Measurements from ENCODE around the gene KTN1.
A peak's percentile ranks its signal among the peaks of the same experiment; 100 is the strongest.

Gene KTN1

DNA sequence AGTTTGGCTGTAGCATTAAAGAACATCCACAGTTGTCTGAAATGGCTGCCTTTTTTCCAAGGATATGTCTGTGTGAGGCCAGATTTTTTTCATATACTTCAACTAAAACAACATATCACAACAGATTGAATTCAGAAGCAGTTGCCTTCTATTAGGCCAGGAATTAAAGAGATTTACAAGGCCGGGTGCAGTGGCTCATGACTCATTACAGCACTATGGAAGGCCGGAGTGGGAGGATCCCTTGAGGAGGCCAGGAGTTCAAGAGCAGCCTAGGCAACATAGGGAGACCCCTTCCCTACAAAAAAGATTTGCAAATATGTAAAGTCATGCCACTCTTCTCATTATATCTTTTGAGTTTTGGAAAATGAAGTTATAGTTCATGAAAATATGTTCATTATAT lies 108.6 kb downstream of the KTN1 start:
- DNase-seq = peak; percentile 8

DNA sequence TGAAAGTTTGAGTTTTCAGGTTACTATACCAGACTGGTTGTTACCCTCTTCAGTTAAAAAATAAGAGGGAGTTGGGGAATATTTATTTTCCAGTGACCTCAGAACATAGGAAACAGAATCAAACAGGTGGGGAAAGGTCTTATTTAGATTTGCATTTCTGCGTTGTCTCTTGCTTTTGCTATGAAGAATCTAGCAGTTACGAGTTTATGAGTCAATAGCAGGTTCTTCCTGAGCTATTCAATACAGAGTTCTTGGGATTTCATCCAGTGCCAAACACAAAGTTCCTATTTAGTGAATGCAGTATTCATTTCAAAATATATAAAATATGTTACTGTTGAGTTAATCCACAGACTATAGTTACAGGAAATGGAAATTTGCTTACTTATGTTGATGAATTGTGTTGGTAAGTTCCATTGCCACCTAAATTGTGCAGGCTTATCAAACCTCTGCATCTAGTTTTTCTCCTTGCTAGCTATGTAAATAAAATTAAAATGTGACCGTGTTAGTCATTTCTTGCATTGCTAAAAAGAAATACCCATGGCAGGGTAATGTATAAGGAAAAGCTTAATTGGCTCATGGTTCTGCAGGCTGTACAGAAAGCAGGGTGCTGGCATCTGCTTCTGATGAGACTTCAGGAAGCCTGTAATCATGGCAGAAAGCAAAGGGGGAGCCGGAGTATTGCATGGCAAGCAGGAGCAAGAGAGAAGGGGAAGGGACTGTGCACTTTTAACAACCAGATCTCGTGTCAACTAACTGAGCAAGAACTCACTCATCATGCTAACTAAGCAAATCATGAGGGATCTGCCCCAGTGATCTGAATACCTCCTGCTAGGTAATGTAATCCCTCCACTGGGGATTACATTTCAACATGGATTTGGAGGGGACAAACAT lies 110.2 kb downstream of the KTN1 start:
- DNase-seq = no peak

- no peak for DNase-seq
Measured at GRCh38 chr14:55691659-55692058, 111.7 kb downstream of the KTN1 start.

GRCh38 chr14:55693904-55694303 lies 113.9 kb downstream of the KTN1 start:
- DNase-seq = no peak

DNA sequence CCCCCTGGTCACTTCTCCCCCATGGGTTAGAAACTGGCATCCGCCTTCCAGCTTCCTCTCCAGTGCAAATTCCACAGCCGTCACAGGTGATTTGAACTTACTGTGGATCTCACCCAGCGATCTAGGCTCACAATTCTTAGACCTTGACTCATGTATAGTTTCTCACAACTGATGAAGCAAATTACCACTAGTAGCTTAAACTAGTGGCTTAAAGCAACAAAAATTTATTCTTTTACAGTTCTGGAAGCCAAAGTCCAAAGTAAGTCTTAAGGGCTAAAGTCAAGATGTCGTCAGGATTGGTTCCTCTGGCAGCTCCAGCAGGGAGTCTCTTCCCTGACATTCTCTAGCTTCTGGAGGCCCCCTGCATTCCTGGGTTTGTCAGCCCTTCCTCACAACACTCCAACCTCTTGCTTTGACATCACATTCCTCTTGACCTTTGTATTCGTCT lies 117.4 kb downstream of the KTN1 start:
- DNase-seq = no peak

- DNase-seq = no peak
Measured at GRCh38 chr14:55698051-55698450, 118.0 kb downstream of the KTN1 start.

DNA sequence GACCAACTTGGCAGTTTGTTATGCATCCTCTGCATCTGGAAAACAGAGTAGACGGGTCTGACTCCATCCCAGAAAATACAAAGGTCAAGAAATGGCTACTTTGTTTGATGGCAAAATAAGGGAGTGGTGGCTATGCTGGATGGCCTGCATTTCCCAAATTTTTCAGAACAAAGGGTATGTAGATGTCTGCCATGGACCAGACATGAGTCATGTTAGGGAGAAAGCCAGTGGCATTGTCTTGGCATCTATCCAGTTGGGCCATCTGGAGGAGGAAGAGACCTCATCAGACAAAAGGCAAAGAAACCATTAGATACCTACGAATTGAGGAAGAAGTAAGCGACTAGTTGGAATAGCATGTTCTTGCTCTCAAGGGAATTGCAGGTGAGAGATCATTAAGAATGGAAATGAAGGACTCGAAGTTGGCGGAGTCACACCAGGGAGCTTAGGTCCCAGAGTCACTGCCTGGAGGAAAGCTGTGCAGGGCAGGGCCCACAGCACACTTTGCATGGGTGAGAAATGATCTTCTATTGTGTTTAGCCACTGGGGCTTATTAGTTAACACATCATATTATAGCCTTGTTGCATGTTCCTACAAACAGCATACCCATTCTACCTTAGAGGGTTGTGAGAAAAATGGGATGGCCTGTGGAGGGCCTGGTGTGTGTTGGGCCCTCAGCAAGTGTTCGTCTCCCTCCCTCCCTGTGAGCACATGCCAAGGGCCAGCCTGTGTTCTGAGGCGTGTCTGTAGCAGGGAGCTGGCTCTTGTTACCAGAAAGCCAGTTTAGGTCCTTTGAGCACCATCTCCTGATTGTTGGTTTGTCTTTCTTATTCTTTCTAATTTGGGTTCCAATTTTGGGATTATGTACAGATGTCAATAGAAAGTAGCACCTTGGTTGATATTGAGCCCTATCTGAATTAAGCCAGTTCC lies 119.4 kb downstream of the KTN1 start:
- peak; percentile 10 for DNase-seq

- peak; percentile 66 for DNase-seq
Measured at GRCh38 chr14:55701638-55702037, 121.6 kb downstream of the KTN1 start.

GRCh38 chr14:55702511-55702910 lies 122.5 kb downstream of the KTN1 start:
- DNase-seq = no peak

- no peak for DNase-seq
Measured at GRCh38 chr14:55704654-55705053, 124.6 kb downstream of the KTN1 start.

DNA sequence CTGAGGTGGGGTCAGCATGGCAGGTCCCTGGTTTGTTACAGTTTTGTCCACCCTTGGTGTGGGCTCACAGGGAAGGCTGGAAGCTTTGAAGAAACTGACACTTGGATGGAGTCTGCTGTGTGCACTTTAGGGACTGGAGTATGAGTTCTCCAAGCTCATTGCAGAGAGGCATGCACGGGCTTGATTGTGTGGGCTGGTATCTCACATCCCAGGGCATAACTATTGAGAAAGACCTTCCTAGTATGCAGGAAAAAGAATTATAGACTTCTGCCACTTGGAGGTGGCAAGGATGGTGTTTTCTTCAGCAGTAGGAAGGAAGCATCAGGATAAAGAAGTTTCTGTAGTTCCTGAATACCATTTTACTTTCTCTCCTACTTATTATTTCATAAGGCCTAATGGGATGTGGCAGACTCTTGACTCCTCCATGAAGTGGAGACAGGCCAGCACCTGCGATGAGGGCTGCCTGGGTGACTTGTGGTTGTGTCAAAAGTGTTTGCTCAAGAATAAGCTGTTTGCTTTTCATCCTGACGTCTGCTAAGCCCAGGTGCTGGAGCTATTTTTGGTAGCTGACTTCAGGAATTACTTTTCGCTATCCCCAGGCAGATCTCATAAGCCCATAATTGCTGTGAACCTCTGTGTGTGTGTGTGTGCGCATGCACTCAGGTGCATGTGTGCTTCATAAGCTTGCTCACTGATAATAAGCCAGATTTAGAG lies 125.8 kb downstream of the KTN1 start:
- no peak for DNase-seq

GRCh38 chr14:55706365-55706684 lies 126.3 kb downstream of the KTN1 start:
- DNase-seq = no peak

DNA sequence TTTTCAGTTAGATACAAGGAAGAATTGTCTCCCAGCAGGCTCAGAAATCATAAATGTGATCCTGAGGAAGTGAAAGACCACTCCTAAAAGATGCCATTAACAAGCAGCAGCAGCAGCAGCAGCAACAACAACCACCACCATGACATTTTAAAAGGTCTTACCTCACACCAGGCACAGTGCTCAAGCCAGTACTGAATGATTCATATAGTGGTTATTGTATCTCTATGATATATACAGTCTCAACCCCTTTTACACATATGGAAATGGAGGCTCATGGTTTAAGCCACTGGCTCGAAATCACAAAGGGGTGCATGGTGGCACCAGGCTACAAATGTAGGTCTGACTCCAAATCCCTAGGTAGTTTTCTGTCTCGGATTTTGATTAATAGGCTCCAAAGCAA lies 126.9 kb downstream of the KTN1 start:
- no peak for DNase-seq

GRCh38 chr14:55707365-55707804 lies 127.4 kb downstream of the KTN1 start:
- peak; percentile 58 for DNase-seq

DNA sequence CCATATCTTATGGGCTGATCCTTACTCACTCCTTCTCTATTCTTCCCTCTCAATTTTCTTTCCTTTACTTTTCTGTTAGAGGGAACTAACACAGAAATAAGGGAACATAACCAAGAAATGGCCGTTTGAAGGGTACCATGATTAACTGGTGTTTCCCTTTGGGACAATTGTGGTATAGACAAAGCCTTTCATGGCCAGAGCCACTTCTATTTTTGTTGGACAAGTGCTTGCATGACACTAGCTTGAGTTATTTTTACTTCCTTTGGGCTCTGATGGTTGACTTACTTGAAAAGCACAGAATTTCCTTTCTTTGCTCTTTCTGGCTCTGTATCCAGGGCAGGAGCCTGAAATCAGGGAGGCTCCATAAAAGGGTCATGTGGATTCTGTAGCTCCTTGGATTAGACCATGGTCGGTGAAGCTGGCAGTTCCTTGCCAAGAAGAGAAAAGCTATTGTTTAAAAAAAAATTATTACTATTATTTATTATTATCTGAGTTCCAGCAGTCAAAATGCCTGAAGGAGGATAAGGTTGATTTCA lies 130.6 kb downstream of the KTN1 start:
- DNase-seq = no peak

DNA sequence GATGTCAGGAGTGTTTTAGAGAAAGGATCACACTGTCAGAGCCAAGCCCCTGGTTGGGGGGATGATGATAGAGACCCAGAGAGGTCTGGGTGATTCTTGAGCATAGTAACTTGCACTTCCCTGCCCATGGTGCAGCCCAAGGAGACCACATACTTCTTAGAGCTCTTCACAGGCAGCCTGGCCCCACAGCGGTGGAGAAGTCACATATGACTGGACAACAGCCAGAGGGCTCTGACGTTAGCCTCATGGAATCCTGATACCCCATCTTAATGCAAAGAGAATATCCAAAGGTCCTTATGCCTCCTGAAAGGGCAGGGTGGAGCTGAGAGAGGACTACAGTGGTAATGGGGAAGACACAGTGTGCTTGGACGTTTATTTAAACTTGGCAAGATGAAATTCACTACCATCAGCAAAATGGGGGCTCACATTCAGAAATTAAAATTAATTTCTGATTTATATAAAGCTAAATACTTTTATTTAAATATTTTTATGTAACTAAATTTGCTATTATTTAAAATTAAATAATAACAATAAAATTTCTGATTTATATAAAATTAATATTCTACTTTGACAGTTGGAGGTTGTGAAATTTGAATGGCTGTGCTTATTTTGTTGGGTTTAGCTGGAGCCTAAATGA lies 131.3 kb downstream of the KTN1 start:
- peak; percentile 69 for DNase-seq

DNA sequence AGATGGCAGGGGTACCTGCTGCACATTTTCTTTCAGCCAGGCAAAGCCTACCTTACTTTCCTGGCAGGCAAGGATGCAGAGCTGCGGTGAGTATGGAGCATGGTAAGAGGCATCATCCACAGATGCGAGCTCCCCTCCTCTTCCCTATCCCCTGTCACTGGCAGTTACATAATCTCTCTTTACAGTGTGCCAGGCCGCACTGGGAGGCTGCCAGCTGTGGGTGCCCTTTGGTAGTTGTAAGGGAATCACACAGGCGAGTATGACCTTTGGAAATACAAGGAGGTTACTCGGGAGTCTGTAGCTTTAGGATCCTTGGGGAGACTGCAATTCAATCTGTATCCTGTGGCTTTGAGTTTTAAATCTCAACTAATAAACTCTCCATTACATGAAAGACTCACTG lies 132.5 kb downstream of the KTN1 start:
- DNase-seq = no peak

DNA sequence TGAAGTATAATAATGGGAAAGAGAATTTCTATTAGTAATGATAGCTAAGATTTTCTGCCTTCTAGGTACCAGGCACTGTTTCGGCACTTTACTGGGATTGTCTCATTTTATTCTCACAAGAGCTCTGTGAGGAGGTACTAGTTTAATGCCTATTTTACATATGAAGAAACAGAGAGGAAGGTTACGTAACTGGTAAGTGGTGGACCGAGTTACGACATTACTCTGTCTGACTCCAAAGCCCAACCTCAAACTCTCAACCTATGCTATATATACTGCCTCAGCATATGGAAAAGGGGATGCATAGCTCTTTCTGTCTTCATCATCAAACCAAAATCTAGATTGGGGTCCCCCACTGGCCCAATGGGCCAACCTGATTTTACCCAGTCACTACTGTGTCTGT lies 133.5 kb downstream of the KTN1 start:
- DNase-seq = no peak

GRCh38 chr14:55715889-55716288 lies 135.9 kb downstream of the KTN1 start:
- DNase-seq = peak; percentile 74

DNA sequence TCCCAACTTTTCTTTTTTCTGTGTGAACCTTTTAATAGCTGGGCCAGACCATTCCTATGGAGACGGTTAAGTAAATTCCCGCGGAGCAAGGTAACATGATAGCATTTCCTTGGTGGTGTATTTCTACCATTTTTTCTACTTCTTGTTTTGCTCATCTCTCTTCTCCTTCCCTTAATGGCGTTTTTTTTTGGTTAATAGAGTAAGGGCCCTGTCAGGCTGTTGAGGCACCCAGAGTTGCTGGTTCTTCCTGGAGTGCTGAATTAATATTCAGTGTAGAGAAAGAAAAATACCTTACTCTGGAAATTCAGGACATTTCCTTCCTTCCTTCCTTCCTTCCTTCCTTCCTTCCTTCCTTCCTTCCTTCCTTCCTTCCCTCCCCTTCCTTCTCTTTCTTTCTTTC lies 137.6 kb downstream of the KTN1 start:
- DNase-seq = no peak

- DNase-seq = no peak
Measured at GRCh38 chr14:55718551-55718950, 138.5 kb downstream of the KTN1 start.

DNA sequence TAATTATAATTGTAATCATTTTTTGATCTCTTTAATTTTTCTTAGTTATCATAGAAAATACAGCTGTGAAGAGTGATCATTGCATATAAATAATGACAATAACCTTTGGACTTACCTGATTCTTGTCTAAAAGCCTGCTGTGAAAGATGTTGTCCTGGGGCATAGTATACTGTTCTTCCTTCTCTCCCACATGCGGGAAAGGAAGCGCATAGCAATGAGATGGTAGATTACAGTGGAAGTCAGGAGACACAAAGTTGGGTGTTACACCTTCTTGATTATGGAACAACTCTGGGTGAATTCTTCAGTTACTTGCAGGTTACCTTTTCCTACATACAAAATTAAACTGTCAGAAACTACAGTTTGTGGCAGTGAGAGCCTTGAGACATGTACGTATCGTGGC lies 140.8 kb downstream of the KTN1 start:
- no peak for DNase-seq
